ENCODE data around the gene KCNJ12. TPM values are rescaled to one million over a fixed set of nuclear protein-coding genes. Genes with fewer than 3 reads are reported as not detected.

Gene KCNJ12
- total RNA-seq, 2 donors from 2014 or later, result 0.82 to 2.2 TPM

- DNase-seq, result no peak
- no peak overlapping the region for H3K4me3 ChIP-seq
- intact Hi-C loops (cut with DNase I), result no loop called here
- no peaks in the 10 kb centered on the region for H3K9me3 ChIP-seq
- no peak for TF ChIP-seq CTCF (IDR thresholded peaks at IDR 0.05)
- H3K27me3 ChIP-seq, result no peaks in the 10 kb centered on the region
- H3K4me1 ChIP-seq, result no peaks in the 10 kb centered on the region
- H3K9ac ChIP-seq (ENCODE audit: low read depth in 2 of 2, low read length in 2 of 2), result no peak overlapping the region
- H3K27ac ChIP-seq, result no peak overlapping the region
- H3K36me3 ChIP-seq, result no peaks in the 10 kb centered on the region
These were observed 90.4 kb downstream of the KCNJ12 start for GRCh38 chr17:21466550-21466949.

GRCh38 chr17:21467196-21467595 is 91.0 kb downstream of the KCNJ12 start:
- H3K27me3 ChIP-seq, result no peaks in the 10 kb centered on the region
- H3K36me3 ChIP-seq, result no peaks in the 10 kb centered on the region
- intact Hi-C loops (cut with DNase I), result no loop called here
- H3K4me3 ChIP-seq, result no peak overlapping the region
- no peak overlapping the region for H3K9ac ChIP-seq (ENCODE audit: low read depth in 2 of 2, low read length in 2 of 2)
- H3K4me1 ChIP-seq, result no peaks in the 10 kb centered on the region
- H3K27ac ChIP-seq, result no peak overlapping the region
- TF ChIP-seq CTCF (IDR thresholded peaks at IDR 0.05), result no peak
- no peaks in the 10 kb centered on the region for H3K9me3 ChIP-seq
- no peak for DNase-seq

- intact Hi-C loops (cut with DNase I), result no loop called here
- no peak for DNase-seq
- H3K27ac ChIP-seq, result no peak overlapping the region
- H3K4me1 ChIP-seq, result no peaks in the 10 kb centered on the region
- no peaks in the 10 kb centered on the region for H3K27me3 ChIP-seq
- H3K9ac ChIP-seq (ENCODE audit: low read depth in 2 of 2, low read length in 2 of 2), result no peak overlapping the region
- no peak for TF ChIP-seq CTCF (IDR thresholded peaks at IDR 0.05)
- no peaks in the 10 kb centered on the region for H3K36me3 ChIP-seq
- H3K9me3 ChIP-seq, result no peaks in the 10 kb centered on the region
- H3K4me3 ChIP-seq, result no peak overlapping the region
These were observed 91.8 kb downstream of the KCNJ12 start for GRCh38 chr17:21467739-21468490.

Other genes starting within 250 kb of the KCNJ12 start
- gene DHRS7B, start 249.4 kb upstream of the KCNJ12 start, total RNA-seq, result 10 to 100 TPM; 29.4 to 44.0 TPM
- 10 to 100 TPM; 28.6 to 44.8 TPM for gene TMEM11, start 162.2 kb upstream of the KCNJ12 start, total RNA-seq
- 1 to 10 TPM; 1.8 to 5.2 TPM for gene NATD1, start 122.9 kb upstream of the KCNJ12 start, total RNA-seq
- 10 to 100 TPM; 64.5 to 67.1 TPM for gene MAP2K3, start 91.6 kb upstream of the KCNJ12 start, total RNA-seq

All from colonic mucosa (tissue), 4 donors.